Heart left ventricle (tissue), 16 donors: Measurements from ENCODE around the gene SIAH3. TPM values are rescaled to one million over a fixed set of nuclear protein-coding genes. Genes with fewer than 3 reads are reported as not detected.

Experiments
- ATAC-seq, 4 donors: fragments of 200-7000 bp; cut with Tn5 transposase; one replicate each; pipeline ENCODE4 v1.9.1; 2020 to 2022; ENCODE audit warnings: moderate library complexity in 4 of 4, mild to moderate bottlenecking in 3 of 4, moderate number of reproducible peaks in 1 of 4
- DNase-seq, 5 donors: peaks; one replicate each; pipeline ENCODE4 v3.0.0-alpha.2; 2020
- H3K27ac ChIP-seq, 12 donors: fragments of 200-600 bp; sonication (generic) in 4 of 12; one replicate each; pipeline versions ENCODE4 v1.5.0 to v1.8.0; 2016 to 2022; ENCODE audit warnings: mild to moderate bottlenecking in 2 of 12
- H3K27me3 ChIP-seq, 9 donors: fragments of 200-600 bp; sonication (generic) in 2 of 9; one replicate each; pipeline versions ENCODE4 v1.5.1 to v1.8.0; 2016 to 2022; ENCODE audit warnings: mild to moderate bottlenecking in 3 of 9
- H3K36me3 ChIP-seq, 9 donors: fragments of 200-600 bp; sonication (generic) in 2 of 9; one replicate each; pipeline versions ENCODE4 v1.5.0 to v1.8.0; 2018 to 2022; ENCODE audit warnings: mild to moderate bottlenecking in 2 of 9
- H3K4me1 ChIP-seq, 12 donors: fragments of 200-600 bp; sonication (generic) in 4 of 12; one replicate each; pipeline versions ENCODE4 v1.5.0 to v1.8.0; 2016 to 2022; ENCODE audit warnings: mild to moderate bottlenecking in 3 of 12
- H3K4me3 ChIP-seq, 12 donors: fragments of 200-600 bp; sonication (generic) in 4 of 12; one replicate each; pipeline versions ENCODE4 v1.5.0 to v1.8.0; 2017 to 2022; ENCODE audit warnings: mild to moderate bottlenecking in 9 of 12, moderate library complexity in 4 of 12
- H3K9me3 ChIP-seq, 12 donors: fragments of 200-600 bp; sonication (generic) in 4 of 12; one replicate each; pipeline versions ENCODE4 v1.5.0 to v1.8.0; 2016 to 2022; ENCODE audit warnings: mild to moderate bottlenecking in 1 of 12
- POLR2A ChIP-seq, 2 donors: fragments of 450-650 bp; IDR thresholded peaks; one replicate each; pipeline ENCODE4 v1.6.1; 2017; ENCODE audit warnings: antibody characterized with exemption in 2 of 2, mild to moderate bottlenecking in 2 of 2, moderate library complexity in 2 of 2
- WGBS, 4 donors: extraction: QIAGEN DNeasy Blood & Tissue Kit in 2 of 4; methylation state at CpG; one replicate each; pipeline versions ENCODE4 v1.1.5 to v1.1.7; 2013 to 2018; 5-methylcytosine and 5-hydroxymethylcytosine counted together
- intact Hi-C, 10 donors: fragments of 100-400 bp; cut with DNase I; formaldehyde crosslinking; loops; one replicate each; pipeline versions ENCODE4 v1.11.1 to v1.14.2; 2022
- polyA plus RNA-seq, 2 donors: library from polyadenylated mRNA; stranded (reverse); fragments of 200-250 nt; gene quantifications; one replicate each; pipeline ENCODE4 v1.2.3, GENCODE V29; 2013
- total RNA-seq, 9 donors: library from RNA; depleted of rRNA in 2 of 9; stranded (reverse); fragments of >200 nt in 2 of 9; fragmentation: NEBNext Ultra II Directional in 3 of 9; extraction: Animal tissue kit (Norgen Biotek cat#: 25700) in 3 of 9; gene quantifications; one replicate each; pipeline versions ENCODE4 v1.1.0 to v1.2.4, GENCODE V29; 2016 to 2023
- TF ChIP-seq, protein P1 (sequence below), 12 donors: fragments of 200-600 bp; sonication (generic) in 4 of 12; IDR thresholded peaks; one replicate each; pipeline versions ENCODE4 v1.5.0 to v1.8.0; 2018 to 2022; ENCODE audit warnings: antibody characterized with exemption in 12 of 12, mild to moderate bottlenecking in 5 of 12
- donor health status: ischemic (EF 13 %, LVEDD 7.1; RV severe dilation, severe dysfunction).
- donor health status: healthy with polysubstance abuse.
- donor health status: DM: no; HTN: yes; CAD: no.
- donor health status: DM: no; HTN: no; CAD: no.
- donor health status: ischemic (EF 25% LVEDD 6.9; RV normal size, moderate dysfunction).
- donor health status: ischemic (EF 25% LVEDD 5.7; RV mildly dilated, moderate dysfunction).
- donor health status: healthy.
- donor health status: DM: yes; HTN: yes; CAD: no.
- donor health status: ischemic (EF 35%, LVEDD 5.7; RV mildly dilated, moderate dysfunction).
- donor health status: nonischemic (EF 11% LVEDD 7.7; RV severe dilation, severe dysfunction).
- donor health status: DM: yes; HTN: yes; CAD: no.
- donor health status: PGD.
- donor health status: ischemic (EF 29% LVEDD 5.4; RV normal size, mild dysfunction).
- donor health status: nonischemic (EF 23%, LVEDD 6.1; RV moderate dilation, normal function).

SIAH3 gene
- total and polyA plus RNA-seq, 11 donors: 0.05 to 0.18 (median 0.07) TPM; not detected in 8

DNA sequence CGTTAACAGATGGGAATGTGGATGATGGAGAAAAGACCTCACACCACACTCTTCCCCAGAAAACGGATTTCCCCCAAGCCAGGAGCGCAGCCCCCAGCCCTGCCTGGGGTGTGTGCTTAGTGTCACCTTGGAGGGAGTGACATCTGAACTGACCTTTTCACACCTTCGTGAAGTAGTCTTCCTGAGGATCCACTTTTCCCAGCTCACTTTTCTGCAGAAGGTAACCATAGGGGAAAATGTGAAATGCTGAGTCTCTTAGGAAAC is 26.2 kb downstream of the SIAH3 start:
- Histone ChIP-seq H3K27ac (no peak overlapping the region), H3K4me1 (peaks cover 0 to 18% (median 4%) of the 10 kb centered on the region in 12 donors), H3K27me3 (no peaks in the 10 kb centered on the region), H3K36me3 (no peaks in the 10 kb centered on the region), H3K4me3 (no peak overlapping the region), H3K9me3 (no peaks in the 10 kb centered on the region)
- WGBS, 4 donors: 64 to 83% (median 71%) methylated on average over 4 of the region's 4 CpGs
- ATAC-seq (no peak), DNase-seq (no peak)
- TF ChIP-seq POLR2A (IDR thresholded peaks at IDR 0.05): no peak
- TF ChIP-seq, protein P1, sequence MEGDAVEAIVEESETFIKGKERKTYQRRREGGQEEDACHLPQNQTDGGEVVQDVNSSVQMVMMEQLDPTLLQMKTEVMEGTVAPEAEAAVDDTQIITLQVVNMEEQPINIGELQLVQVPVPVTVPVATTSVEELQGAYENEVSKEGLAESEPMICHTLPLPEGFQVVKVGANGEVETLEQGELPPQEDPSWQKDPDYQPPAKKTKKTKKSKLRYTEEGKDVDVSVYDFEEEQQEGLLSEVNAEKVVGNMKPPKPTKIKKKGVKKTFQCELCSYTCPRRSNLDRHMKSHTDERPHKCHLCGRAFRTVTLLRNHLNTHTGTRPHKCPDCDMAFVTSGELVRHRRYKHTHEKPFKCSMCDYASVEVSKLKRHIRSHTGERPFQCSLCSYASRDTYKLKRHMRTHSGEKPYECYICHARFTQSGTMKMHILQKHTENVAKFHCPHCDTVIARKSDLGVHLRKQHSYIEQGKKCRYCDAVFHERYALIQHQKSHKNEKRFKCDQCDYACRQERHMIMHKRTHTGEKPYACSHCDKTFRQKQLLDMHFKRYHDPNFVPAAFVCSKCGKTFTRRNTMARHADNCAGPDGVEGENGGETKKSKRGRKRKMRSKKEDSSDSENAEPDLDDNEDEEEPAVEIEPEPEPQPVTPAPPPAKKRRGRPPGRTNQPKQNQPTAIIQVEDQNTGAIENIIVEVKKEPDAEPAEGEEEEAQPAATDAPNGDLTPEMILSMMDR (IDR thresholded peaks at IDR 0.05): no peak
- intact Hi-C loops: no loop called here

DNA sequence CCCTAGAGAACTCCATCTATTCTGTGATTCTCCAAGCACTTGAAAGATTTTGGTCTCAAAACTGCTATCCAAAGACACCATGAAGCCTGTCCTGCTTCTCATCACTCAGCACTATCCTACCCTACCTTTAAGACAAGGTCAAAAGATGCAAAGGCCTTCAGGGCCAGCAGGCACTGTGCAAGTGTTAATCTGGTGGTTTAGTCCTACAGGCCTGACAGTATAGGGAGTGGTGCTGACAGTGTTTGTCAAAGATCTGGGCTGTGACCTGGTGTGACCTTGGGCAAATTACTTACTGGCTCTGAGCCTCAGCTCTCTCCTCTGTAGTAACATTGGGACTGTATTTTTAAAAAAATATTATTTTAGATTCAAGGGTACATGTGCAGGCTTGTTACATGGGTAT is 28.0 kb downstream of the SIAH3 start:
- Histone ChIP-seq H3K4me1 (peaks cover 0 to 18% (median 4%) of the 10 kb centered on the region in 12 donors), H3K27me3 (no peaks in the 10 kb centered on the region), H3K36me3 (no peaks in the 10 kb centered on the region), H3K27ac (peak overlapping the region in 1 of 12 donors; percentile 24), H3K9me3 (peaks cover 0 to under 1% (median 0%) of the 10 kb centered on the region in 12 donors), H3K4me3 (no peak overlapping the region)
- ATAC-seq (peak; percentile 60 to 75 (median 66)), DNase-seq (no peak)
- TF ChIP-seq, protein P1 (IDR thresholded peaks at IDR 0.05): no peak
- TF ChIP-seq POLR2A (IDR thresholded peaks at IDR 0.05): no peak
- intact Hi-C loops: no loop called here

DNA sequence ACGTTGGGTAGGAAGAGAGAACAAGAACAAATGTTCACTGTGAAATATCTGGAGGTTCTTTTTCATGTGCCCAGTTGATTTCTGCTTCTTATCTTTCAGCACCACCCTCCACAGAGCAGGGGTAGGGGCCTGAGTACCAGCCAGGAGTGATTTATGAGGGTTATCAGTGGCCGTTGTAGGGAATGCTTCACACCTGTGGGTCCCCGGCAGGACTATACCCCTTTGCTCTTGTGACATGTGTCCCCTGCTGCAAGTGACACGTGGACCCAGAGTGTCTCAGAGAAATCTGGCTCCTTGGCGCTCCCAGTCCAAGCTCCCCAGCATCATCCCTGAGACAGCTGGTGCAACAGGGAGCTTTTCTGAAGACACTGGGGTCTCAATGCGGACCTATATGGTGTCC is 29.7 kb downstream of the SIAH3 start:
- no peak for TF ChIP-seq POLR2A (IDR thresholded peaks at IDR 0.05)
- TF ChIP-seq, protein P1 (IDR thresholded peaks at IDR 0.05): no peak
- Histone ChIP-seq H3K36me3 (no peaks in the 10 kb centered on the region), H3K27me3 (no peaks in the 10 kb centered on the region), H3K4me3 (no peak overlapping the region), H3K9me3 (peaks cover 0 to 7% (median 0%) of the 10 kb centered on the region in 12 donors), H3K4me1 (peaks cover 0 to 10% (median 0%) of the 10 kb centered on the region in 12 donors), H3K27ac (no peak overlapping the region)
- no peak for ATAC-seq
- DNase-seq: no peak
- WGBS, 4 donors: 49 to 59% (median 57%) methylated on average over 6 of the region's 6 CpGs
- intact Hi-C loops: no loop called here

DNA sequence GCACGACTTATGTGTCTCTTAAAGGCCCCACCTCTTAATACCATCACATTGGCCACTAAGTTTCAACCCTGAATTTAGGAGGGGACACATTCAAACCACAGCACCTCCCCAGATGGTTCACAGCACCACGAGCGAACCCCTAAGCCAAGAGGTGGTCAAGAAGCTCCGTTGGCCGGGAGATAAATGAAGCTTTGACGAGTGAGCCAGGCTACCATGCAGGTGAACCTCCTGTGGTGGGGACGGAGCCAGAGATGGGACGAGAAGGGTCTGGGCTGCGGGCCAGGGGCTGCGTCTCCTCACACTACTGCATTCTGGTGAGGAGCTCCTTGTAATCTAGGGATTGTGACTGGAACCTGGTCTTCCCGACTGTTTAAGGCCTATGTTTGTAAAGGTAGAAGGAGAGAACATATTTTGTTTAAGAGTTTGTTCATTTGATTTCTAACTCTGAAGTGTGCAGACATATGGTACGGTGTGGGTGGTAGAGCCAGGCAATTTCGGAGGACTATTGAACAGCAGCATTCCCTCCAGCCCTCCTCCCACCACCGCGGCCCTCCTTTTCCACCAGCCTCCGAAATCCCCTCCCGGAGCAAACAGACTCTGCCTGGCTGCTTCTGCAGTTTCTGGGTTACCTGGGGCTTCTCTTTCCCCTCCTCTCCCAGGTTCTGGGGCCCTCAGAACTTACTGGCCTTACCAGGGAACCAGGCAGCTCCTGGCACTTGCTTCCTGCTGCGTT is 31.3 kb downstream of the SIAH3 start:
- peaks cover 0 to 7% (median 0%) of the 10 kb centered on the region in 12 donors for H3K9me3 ChIP-seq
- no peak for TF ChIP-seq POLR2A (IDR thresholded peaks at IDR 0.05)
- TF ChIP-seq, protein P1 (IDR thresholded peaks at IDR 0.05): no peak
- H3K4me3 ChIP-seq: no peak overlapping the region
- DNase-seq: no peak
- 89 to 94% (median 90%) methylated on average over 18 of the region's 18 CpGs for WGBS, 4 donors
- intact Hi-C loops: no loop called here
- peaks cover 0 to 10% (median 0%) of the 10 kb centered on the region in 12 donors for H3K4me1 ChIP-seq
- no peaks in the 10 kb centered on the region for H3K27me3 ChIP-seq
- no peak for ATAC-seq
- H3K36me3 ChIP-seq: no peaks in the 10 kb centered on the region
- H3K27ac ChIP-seq: no peak overlapping the region
